ENCODE results near the gene DROSHA.

DNA sequence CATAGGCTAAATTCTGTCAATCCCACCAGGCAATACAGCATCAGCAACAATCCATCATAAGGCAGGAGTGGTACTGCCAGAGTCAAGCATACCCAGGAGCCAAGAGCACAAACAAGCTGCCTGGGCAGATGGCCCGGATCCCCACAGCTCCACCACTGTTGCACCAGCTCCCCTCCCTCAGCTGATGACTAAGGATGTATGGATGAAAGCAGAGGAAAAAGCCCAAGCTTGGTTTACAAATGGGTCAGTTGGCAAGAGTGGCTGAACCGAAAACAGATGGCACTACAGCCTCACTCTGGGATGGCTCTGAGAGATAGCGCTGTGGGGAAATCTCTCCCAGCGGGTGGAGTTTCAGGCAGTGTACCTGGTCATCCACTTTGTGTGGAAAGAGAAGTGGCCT lies 29.4 kb downstream of the DROSHA start:
- TF ChIP-seq, protein P1, sequence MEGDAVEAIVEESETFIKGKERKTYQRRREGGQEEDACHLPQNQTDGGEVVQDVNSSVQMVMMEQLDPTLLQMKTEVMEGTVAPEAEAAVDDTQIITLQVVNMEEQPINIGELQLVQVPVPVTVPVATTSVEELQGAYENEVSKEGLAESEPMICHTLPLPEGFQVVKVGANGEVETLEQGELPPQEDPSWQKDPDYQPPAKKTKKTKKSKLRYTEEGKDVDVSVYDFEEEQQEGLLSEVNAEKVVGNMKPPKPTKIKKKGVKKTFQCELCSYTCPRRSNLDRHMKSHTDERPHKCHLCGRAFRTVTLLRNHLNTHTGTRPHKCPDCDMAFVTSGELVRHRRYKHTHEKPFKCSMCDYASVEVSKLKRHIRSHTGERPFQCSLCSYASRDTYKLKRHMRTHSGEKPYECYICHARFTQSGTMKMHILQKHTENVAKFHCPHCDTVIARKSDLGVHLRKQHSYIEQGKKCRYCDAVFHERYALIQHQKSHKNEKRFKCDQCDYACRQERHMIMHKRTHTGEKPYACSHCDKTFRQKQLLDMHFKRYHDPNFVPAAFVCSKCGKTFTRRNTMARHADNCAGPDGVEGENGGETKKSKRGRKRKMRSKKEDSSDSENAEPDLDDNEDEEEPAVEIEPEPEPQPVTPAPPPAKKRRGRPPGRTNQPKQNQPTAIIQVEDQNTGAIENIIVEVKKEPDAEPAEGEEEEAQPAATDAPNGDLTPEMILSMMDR (IDR thresholded peaks at IDR 0.05): no peak
- no peak for TF ChIP-seq POLR2A (IDR thresholded peaks at IDR 0.05)

All from body of pancreas (tissue), 4 donors.